ENCODE results near the gene TYSND1.

DNA sequence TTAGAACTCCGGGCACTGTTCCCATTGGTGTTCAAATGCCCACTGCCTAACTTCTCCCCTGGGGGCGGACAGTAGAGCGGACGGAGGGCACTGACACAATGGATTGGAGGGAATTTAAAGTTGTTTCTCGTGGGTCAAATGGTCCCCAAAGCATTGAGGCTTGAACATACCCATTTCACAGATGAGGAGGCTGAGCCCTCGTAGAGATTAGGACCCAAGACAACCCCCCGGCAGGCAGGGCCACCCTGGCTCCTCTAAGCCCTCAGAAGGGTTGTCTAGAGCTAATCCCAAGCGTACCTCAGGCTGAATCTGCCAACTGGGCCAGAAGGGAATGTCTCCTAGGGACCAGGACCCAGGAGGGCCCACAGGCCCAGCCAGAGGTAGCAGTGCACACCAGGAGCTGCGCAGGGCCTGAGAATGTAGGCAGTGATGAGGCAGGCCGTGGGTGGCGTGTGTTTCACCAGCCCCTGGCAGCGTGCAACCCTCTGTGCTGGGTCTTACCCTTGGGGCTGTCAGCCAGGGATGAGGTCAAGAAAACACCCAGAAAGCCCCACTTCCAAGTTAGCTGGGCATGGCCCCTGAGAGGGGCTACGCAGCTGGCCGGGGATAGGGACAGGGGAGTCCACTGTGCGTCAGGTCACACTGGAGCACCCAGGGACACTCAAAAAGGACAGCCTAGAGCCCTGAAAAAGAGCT lies 19.7 kb downstream of the TYSND1 start:
- TF ChIP-seq POLR2A (IDR thresholded peaks at IDR 0.05): no peak
- TF ChIP-seq, protein P1, sequence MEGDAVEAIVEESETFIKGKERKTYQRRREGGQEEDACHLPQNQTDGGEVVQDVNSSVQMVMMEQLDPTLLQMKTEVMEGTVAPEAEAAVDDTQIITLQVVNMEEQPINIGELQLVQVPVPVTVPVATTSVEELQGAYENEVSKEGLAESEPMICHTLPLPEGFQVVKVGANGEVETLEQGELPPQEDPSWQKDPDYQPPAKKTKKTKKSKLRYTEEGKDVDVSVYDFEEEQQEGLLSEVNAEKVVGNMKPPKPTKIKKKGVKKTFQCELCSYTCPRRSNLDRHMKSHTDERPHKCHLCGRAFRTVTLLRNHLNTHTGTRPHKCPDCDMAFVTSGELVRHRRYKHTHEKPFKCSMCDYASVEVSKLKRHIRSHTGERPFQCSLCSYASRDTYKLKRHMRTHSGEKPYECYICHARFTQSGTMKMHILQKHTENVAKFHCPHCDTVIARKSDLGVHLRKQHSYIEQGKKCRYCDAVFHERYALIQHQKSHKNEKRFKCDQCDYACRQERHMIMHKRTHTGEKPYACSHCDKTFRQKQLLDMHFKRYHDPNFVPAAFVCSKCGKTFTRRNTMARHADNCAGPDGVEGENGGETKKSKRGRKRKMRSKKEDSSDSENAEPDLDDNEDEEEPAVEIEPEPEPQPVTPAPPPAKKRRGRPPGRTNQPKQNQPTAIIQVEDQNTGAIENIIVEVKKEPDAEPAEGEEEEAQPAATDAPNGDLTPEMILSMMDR (IDR thresholded peaks at IDR 0.05): no peak

Measured in esophagus squamous epithelium (tissue), 4 donors.